ENCODE results near the gene MISP3.

MISP3 gene

GRCh38 chr19:14031719-14032480 is 40.7 kb upstream of the MISP3 start, which contains the start of gene IL27RA:
Gene IL27RA, plus strand, starts transcription at chr19:14031762. Its CDS starts 111 bp downstream, at chr19:14031873.
- no peak for TF ChIP-seq POLR2AphosphoS5 (IDR thresholded peaks at IDR 0.05; ENCODE audit: low read depth, low read length)
- no peak for TF ChIP-seq SIN3A (IDR thresholded peaks at IDR 0.05; ENCODE audit: borderline replicate concordance, insufficient read depth, low read length)
- peak; percentile 46 for TF ChIP-seq FOXP2 (optimal IDR thresholded peaks at IDR 0.05; ENCODE audit: borderline replicate concordance, extremely low read depth, extremely low read length, insufficient read depth)
- no peak for TF ChIP-seq TAF1 (IDR thresholded peaks at IDR 0.05; ENCODE audit: borderline replicate concordance, insufficient read depth, low read length)
- TF ChIP-seq, protein P1, sequence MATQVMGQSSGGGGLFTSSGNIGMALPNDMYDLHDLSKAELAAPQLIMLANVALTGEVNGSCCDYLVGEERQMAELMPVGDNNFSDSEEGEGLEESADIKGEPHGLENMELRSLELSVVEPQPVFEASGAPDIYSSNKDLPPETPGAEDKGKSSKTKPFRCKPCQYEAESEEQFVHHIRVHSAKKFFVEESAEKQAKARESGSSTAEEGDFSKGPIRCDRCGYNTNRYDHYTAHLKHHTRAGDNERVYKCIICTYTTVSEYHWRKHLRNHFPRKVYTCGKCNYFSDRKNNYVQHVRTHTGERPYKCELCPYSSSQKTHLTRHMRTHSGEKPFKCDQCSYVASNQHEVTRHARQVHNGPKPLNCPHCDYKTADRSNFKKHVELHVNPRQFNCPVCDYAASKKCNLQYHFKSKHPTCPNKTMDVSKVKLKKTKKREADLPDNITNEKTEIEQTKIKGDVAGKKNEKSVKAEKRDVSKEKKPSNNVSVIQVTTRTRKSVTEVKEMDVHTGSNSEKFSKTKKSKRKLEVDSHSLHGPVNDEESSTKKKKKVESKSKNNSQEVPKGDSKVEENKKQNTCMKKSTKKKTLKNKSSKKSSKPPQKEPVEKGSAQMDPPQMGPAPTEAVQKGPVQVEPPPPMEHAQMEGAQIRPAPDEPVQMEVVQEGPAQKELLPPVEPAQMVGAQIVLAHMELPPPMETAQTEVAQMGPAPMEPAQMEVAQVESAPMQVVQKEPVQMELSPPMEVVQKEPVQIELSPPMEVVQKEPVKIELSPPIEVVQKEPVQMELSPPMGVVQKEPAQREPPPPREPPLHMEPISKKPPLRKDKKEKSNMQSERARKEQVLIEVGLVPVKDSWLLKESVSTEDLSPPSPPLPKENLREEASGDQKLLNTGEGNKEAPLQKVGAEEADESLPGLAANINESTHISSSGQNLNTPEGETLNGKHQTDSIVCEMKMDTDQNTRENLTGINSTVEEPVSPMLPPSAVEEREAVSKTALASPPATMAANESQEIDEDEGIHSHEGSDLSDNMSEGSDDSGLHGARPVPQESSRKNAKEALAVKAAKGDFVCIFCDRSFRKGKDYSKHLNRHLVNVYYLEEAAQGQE (IDR thresholded peaks at IDR 0.05; ENCODE audit: insufficient read depth in 1 of 2, low read depth in 2 of 2, low read length in 2 of 2) = no peak

DNA sequence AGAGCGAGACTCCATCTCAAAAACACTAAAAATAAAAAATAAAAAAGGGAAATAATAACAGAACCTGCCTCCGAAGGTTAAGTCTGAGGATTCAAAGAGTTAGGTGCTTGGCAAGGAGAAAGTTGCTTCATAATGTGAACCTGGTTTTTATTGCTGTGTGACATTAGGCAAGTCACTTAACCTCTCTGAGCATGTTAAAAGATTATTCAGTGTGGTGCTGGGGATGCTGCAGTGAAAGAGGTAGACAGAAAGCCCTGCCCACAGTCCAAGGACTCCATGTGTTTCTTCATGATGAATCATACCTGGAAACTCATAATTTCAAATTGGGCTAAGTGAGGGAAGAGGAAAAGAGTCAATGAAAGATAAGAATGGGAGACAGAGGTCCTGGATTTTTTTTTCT is 38.6 kb upstream of the MISP3 start:
- no peak for TF ChIP-seq TAF1 (IDR thresholded peaks at IDR 0.05; ENCODE audit: borderline replicate concordance, insufficient read depth, low read length)

GRCh38 chr19:14035706-14036105 is 36.9 kb upstream of the MISP3 start:
- TF ChIP-seq POLR2AphosphoS5 (IDR thresholded peaks at IDR 0.05; ENCODE audit: low read depth, low read length) (no peak), FOXP2 (optimal IDR thresholded peaks at IDR 0.05; ENCODE audit: borderline replicate concordance, extremely low read depth, extremely low read length, insufficient read depth) (no peak), TAF1 (IDR thresholded peaks at IDR 0.05; ENCODE audit: borderline replicate concordance, insufficient read depth, low read length) (no peak), SIN3A (IDR thresholded peaks at IDR 0.05; ENCODE audit: borderline replicate concordance, insufficient read depth, low read length) (no peak)
- TF ChIP-seq, protein P1 (IDR thresholded peaks at IDR 0.05; ENCODE audit: insufficient read depth in 1 of 2, low read depth in 2 of 2, low read length in 2 of 2) = no peak

DNA sequence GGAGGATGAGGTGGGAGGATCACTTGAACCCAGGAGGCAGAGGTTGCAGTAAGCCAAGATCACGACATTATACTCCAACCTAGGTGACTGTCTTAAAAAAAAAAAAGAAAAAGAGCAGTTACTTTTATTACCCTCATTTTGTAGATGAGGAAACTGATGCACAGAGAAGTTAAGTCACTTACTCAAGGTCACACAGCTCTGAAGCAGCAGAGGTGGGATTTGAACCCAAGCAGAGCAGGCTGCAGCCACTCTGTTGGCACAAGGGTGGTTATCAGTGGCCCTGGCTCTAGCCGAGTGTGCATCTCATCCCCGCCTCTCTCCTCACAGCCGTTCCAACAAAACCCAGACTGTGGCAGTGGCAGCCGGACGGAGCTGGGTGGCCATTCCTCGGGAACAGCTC is 33.4 kb upstream of the MISP3 start:
- TF ChIP-seq, protein P1 (IDR thresholded peaks at IDR 0.05; ENCODE audit: insufficient read depth in 1 of 2, low read depth in 2 of 2, low read length in 2 of 2) = no peak
- TF ChIP-seq TAF1 (IDR thresholded peaks at IDR 0.05; ENCODE audit: borderline replicate concordance, insufficient read depth, low read length) = no peak
- no peak for TF ChIP-seq POLR2AphosphoS5 (IDR thresholded peaks at IDR 0.05; ENCODE audit: low read depth, low read length)
- no peak for TF ChIP-seq SIN3A (IDR thresholded peaks at IDR 0.05; ENCODE audit: borderline replicate concordance, insufficient read depth, low read length)
- no peak for TF ChIP-seq FOXP2 (optimal IDR thresholded peaks at IDR 0.05; ENCODE audit: borderline replicate concordance, extremely low read depth, extremely low read length, insufficient read depth)

DNA sequence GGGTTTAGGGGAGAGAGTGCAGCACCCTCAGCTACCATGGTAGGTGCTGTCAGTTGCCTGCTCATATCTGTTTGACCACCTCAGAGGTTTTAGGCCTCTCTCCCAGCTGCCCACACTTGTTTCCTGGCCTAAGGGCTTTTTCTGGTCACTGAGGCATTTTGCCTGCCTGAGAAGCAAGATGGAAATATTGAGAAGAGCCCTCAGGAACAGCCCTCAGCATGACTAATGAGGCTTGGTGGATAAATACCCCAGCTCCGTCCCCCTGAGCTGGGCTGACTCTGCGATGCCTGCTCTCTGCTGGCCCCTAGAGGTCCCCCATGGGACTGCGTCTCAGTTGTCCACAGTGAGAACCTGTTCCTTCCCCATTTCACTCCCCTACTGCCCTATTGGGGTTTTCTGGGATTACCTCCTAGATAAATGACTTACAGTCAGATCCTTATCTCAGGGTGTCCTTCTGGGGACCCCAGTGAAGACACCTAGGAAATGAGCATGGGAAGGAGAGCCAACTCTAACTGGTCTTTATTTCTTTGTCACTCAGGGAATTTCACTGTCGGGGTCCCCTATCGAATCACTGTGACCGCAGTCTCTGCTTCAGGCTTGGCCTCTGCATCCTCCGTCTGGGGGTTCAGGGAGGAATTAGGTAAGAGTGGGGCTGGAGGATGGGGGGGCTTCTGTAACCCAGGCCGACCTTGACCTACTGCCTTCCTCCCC is 24.0 kb upstream of the MISP3 start:
- TF ChIP-seq POLR2AphosphoS5 (IDR thresholded peaks at IDR 0.05; ENCODE audit: low read depth, low read length) (no peak), TAF1 (IDR thresholded peaks at IDR 0.05; ENCODE audit: borderline replicate concordance, insufficient read depth, low read length) (no peak), FOXP2 (optimal IDR thresholded peaks at IDR 0.05; ENCODE audit: borderline replicate concordance, extremely low read depth, extremely low read length, insufficient read depth) (no peak), SIN3A (IDR thresholded peaks at IDR 0.05; ENCODE audit: borderline replicate concordance, insufficient read depth, low read length) (no peak)
- TF ChIP-seq, protein P1 (IDR thresholded peaks at IDR 0.05; ENCODE audit: insufficient read depth in 1 of 2, low read depth in 2 of 2, low read length in 2 of 2) = no peak
